ENCODE measurements around the gene CPA5.

The CPA5 gene

DNA sequence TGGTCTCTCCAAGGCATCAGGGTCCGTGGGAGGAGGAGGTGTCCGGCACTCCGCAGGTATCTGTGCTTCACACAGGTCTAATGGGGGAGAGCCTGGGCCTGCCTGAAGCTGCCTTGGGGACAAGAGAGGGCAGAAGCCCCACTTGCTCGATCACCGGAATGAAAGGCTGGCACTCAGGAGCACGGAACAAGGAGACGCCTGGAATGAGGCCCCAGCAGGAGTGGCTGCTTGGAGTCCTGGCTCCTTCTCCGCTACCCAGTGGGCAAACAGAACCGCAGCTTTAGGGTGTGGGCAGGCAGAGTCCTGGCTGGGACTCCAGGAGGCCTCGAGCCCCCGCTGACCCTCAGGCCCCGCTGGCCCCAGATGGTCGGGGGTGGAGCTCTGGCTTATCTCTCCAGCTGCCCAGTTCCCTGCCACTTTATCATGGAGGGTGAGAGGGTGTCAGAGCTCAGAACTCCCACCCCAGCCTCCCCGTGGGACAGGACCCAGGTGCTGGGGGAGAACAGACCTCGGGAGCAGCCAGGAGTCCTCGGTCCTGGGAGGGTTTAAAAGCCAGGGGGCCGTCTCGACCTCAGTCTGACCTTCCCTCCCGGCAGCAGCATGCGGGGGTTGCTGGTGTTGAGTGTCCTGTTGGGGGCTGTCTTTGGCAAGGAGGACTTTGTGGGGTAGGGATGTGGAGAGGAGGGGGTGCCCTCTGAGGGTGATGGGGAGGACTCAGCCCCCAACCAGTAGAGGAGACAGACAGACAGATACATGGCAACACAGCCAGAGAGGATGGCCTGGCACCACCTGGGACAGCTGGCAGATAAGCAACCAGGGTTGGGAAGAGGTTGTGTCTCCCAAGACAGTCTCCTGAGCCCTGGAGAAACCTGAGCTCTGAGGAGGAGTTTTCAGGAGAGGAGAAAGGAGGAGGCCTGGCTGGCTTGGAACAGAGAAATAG, 35.6 kb downstream of the CPA5 start, which contains the start of gene CPA1:
TSS of gene CPA1 (plus strand) at position 574 of the 940 bp plus-strand sequence. CDS start at position 601, 27 bp downstream.
- no peak for DNase-seq

DNA sequence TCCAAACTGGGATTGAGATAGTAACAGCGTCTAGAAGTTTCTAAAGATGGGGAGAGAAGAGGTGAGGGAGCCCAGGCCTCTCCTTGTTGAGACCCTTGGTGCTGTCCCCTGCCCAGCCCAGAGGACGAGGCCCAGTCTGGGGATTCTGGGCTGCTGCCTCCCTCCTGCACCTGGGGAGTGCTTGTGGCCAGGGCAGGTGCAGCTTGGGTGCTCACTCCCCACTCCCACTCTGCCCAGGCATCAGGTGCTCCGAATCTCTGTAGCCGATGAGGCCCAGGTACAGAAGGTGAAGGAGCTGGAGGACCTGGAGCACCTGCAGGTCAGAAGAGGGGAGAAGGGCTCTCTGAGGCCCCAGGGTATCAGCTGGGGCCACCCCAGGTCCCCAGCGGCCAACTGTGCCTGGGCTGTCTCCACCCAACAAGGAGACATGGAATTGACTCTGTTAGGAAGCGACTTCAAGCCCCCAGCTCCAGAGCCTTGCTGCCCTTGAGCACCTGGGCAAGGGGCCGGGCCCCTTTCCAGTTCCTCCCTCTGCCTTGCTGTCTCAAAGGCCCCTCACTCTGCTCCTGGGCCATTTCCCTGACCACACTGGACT, 36.3 kb downstream of the CPA5 start:
- no peak for DNase-seq

DNA sequence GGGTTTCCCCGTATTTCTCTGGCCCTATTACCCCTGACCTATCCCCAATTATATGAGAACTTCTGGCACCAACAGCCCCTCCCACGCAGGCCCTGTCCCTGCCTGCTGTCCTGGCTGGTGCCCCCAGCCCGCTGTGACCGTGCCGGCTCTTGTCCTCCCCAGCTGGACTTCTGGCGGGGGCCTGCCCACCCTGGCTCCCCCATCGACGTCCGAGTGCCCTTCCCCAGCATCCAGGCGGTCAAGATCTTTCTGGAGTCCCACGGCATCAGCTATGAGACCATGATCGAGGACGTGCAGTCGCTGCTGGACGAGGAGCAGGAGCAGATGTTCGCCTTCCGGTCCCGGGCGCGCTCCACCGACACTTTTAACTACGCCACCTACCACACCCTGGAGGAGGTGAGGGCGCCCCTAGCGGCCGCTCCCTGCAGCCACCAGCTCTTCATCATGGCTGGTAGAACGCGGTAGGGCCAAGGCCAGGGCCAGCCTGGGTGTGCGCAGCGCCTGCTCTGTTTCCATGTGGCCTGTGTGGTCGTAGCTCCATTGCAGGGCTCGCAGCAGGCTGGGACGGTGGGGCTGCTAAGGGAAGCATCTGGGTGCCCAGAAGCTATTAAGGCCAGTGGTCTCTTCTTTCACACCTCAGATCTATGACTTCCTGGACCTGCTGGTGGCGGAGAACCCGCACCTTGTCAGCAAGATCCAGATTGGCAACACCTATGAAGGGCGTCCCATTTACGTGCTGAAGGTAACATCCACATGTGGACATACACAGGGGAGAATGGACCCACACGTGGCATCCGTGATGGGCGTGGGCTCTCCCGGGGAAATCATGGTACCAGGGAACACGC, 37.1 kb downstream of the CPA5 start:
- no peak for DNase-seq

DNA sequence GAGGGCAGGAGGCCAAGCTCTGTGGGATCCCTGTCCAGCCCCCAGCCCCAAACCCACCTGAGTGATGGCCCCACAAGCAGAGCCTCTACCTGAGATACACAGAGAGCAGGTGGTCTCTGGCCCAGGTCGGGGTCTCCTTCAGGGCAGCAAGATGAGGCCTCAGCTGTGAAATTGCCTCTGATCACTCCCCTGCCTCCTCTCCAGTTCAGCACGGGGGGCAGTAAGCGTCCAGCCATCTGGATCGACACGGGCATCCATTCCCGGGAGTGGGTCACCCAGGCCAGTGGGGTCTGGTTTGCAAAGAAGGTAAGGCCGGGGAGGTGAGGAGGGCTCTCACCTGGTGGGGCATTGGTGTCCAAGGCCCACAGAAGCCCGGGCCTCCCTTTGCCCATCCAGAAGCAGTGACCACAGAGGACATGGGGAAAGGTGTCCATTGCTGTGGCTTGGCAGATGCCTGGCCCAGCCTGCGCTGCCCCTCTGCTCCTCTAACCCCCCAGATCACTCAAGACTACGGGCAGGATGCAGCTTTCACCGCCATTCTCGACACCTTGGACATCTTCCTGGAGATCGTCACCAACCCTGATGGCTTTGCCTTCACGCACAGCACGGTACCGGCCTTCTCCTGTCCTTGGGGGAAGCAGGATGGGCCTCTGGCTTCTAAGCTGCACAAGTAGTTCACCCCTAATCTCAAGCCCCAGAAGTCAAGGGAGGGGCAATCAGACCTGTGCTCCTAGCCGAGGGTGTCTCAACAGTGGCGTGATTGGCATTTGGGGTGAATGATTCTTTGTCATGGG, 38.8 kb downstream of the CPA5 start:
- DNase-seq, result no peak

DNA sequence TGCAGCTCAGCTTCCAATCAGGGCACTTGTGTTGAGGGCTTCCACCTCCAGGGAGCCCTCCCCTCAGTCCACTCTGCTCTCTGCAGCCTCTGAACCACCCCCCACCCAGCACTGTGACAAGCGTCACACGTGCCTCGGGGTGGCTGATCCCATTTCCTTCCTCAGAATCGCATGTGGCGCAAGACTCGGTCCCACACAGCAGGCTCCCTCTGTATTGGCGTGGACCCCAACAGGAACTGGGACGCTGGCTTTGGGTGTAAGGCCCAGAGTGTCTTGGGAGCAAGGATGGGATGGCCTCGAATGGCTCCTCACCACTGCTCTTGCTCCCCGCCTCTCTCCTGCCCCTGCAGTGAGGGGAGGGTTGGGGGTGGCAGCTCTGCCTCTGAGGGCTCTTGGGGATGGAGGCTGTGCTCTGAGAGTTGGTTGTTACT, 39.8 kb downstream of the CPA5 start:
- DNase-seq, result no peak

DNA sequence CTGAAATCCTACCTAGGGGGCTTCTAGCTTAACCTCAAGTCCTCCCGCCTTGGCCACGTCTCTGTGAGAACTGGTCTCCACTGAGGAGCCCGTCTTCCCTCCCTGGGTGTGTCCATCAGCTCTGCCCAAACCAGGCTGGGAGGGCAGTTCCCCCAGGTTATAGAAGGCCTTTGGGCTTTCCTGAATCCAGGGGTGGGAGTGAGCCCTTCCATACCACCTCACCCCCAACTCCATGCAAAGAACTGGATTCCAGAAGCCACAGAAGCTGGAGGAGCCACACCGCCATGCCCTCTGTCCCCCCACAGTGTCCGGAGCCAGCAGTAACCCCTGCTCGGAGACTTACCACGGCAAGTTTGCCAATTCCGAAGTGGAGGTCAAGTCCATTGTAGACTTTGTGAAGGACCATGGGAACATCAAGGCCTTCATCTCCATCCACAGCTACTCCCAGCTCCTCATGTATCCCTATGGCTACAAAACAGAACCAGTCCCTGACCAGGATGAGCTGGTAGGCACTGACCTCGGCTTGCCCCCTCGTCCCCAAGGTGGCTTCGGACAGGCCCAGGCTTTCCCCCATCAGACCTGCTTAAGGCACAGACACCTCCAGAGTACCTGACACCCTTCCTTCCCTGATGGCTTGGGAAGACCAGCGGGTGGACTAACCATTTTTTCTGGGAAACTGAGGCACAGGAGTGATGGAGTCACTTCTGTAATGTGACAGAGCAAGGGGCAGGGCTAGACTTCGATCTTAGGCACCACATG, 40.4 kb downstream of the CPA5 start:
- no peak for DNase-seq

DNA sequence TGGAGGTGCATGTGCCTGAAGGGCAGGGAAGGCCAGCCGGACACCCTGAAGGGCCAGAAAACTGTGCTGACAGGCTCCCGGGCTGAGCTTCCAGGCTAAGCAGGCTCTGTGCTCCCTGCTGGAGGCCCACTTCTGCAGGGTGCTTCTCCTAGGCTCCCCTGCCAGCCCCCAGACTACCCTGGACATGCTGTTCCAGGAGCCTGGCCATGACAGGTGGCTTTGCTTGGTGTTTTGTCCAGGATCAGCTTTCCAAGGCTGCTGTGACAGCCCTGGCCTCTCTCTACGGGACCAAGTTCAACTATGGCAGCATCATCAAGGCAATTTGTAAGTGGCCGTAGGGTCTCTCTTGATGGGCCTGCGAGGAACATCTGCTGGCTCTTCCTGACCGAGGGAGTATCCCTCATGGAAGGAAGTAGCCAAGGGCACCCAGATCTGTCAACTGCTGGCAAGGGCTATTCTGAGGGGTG, 41.0 kb downstream of the CPA5 start:
- no peak for DNase-seq

DNA sequence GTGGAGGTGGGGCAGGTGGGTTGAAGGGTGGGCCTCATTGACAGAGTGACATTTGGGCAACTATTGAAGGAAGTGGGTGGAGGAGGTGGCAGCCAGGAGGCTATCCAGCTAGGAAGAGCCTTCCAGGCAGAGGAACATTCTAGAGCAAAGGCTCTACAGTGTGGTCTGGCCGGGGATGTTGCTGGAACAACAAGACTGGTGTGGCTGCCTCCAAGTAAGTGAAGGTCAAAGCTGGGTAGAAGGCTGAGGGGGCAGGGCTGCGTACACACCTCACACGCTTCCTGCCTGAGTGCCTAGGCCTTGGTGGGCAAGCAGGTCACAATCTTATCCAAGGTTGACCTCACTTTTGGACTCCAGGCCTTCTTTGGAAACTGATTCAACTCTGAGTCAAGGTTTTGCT, 42.3 kb downstream of the CPA5 start:
- no peak for DNase-seq

DNA sequence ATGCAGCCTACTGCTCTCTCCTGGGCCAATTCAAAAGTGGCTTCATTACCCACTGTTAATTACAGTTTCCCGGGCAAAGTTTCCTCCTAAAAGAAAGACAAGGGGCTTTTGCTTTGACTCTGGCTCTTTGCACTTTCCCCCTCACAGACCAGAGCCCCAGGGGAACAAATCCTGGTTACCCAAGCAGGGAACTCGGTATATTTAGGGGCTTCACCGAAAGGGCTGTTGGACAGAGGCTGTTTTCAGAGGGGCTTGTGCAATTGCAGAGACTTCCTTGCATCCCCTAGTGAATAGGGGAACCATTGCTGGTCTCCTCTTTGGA, 42.7 kb downstream of the CPA5 start:
- no peak for DNase-seq

DNA sequence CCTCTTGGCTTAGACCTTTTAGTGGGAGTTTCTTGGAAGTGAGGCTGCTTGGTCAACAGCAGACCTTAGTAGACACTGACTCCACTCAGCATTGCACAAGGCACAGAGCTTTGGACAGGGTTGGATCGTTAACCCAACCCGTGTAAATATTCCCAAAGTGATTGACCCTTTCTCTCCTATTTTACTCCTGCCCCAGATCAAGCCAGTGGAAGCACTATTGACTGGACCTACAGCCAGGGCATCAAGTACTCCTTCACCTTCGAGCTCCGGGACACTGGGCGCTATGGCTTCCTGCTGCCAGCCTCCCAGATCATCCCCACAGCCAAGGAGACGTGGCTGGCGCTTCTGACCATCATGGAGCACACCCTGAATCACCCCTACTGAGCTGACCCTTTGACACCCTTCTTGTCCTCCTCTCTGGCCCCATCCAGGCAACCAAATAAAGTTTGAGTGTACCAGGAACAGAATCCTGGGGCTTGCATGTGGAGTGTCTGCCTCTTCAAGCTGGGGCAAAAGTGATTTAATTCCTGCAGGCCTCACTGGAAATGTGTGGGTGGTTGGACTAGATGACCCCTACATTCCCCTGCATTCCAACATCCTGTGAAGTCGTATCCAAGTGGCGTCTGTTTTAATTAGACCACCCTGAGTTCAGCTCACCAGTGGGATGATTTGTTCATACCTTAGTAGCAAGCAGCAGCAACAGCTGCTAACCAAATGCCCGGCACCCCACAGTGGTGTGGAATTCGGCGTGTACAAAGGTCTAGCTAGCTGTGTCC, 43.2 kb downstream of the CPA5 start:
- DNase-seq, result no peak

DNA sequence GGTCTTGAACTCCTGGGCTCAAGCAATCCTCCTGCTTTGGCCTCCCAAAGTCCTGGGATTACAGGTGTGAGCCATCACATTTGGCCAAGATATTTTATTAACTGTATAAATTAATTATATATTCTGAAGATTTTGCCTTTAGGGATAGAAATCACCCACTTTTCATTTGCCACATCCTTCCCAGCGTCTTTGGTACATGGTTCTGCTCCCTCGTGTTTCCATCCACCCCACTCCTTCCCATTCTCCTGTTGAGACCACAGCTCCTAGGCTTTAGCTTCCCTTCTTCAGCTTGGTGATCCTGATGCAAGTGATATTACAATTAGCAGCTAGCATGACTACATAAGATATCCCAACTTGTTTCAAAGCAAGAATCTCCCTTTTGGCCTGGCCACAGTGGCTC, 44.1 kb downstream of the CPA5 start:
- DNase-seq, result no peak

DNA sequence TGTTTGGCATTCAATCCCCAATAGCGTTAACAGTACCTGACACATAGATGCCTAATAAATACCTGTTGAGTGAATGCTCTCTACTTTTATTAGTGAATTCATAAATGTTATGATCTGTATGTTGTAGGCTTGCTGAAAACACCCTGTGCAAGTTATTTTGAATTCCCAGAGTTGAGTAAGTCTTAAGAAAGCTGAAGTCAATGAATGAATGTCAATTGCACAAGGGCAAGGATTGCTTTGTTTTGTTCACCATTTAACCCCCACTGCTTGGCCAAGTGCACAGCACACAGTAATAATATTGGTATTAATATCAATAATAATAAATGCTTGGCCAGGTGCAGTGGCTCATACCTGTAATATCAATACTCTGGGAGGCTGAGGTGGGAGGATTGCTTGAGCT, 45.9 kb downstream of the CPA5 start:
- DNase-seq, result no peak

DNA sequence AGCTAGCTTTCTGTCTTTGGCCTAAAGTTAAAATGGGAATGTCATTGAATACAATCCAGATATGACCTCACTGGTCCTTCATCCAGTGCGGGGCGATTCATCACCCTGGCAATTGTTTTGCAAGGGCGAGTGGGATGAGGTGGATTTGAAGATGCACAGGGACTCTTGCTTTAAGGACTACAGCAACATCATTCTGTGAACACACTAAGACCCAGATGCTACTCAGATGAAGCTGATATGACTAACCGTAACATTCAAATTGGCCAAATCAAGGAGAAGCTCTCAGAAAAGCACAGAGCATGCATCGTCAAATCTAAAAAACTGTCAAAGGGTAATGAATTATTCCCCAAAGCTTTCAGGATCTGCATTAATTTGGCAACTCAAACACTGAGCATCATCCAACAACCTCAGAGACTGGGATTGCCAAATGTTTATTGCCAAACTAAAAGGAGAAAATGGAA, 48.5 kb downstream of the CPA5 start:
- DNase-seq, result no peak

DNA sequence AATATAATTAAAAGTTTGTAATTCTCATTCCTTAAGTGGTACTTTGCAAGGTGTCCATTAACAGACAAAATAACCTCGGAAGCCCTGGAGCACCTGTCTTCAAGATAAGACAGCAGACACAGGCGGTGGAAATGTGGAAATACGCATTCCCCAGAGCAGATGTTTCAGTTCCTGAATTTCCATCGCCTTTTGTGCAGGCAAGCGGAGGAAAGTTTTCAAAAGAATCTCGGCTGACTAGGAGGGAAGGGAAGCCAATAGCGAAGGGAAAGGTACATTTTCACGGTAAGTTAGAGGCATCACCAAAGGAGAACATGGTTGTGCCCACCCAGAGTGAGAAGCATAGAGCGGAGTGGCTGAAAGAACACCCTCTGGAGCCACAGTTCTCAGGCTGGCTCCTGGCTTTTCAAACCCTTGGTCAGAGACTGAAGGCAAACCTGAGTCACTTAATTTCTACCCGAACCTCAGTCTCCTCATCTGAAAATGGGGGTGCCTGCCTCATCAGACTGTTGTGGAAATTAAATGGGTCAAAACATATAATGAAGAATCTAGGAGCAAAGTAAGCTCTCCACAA, 49.3 kb downstream of the CPA5 start:
- DNase-seq, result no peak

DNA sequence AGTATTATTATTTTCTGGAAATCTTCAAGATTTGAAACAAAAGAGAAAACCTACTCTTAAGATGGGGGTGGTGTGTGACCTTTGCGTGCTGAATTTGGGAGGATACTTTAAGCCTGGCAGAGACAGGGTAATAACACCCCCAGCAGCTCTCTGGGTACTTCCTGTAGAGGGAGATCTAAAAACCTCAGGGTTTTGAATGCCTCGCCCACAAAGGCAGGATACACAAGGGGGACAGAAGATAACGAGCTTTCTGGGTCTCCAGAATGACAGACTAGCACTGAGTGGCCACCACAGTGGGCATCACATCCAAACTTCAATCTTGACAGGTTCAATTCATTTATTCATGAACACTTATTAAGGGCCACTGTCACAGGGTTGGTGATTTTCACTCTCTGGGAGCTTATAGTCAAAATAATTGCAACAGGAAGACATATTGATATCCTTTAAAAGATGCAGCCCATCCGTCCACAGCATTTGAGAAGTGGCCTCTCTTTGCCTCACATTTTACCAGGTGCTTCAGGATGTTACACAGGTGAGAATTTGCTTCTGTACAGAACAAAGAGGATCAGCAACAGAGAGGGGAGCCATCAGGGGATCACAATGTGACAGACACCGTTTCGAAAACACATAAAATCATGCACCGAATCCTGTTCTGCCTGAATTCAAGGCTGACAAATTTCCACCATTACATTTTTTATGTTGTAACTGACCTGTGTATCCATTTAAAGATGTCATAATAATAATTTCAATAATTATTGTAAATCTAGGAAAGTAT, 50.0 kb downstream of the CPA5 start:
- DNase-seq, result no peak

DNA sequence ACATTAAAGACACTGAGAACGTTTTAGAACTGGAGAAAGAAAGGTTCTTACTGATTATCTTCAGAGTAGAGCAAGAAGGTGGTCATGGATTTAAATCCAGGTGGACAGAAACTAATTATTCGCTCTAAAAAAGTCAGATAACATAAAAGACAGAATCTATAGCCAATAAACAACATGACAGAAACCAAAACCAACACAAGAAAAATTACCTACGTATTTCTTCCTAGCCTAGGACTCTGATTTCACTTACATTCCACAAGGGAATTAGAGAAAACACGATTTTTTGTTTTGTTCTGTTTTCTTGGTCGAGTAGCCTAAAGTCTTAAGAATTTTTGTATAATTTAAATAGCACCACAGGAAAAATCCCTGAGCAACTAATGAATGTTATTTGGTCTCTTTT, 50.8 kb downstream of the CPA5 start:
- DNase-seq, result no peak

DNA sequence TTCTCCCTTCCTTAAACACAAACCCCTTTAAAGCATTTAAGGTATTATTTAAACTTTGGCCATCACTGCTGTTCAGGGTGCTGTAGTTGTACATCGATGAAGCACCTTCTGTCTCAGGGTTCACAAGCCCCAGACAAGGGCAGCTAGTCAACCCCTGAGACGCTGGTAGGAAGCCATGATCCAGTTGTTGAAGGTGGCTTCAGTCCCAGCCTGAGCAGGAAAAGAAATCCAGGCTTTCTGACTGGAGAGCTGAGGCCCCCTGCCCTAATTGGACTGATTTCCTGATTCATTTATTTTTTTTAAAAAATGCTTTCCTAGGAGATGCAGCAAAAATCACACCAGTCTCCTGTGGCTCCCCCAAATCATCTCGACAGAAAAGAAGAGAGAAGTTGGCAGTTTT, 51.5 kb downstream of the CPA5 start:
- DNase-seq, result no peak

DNA sequence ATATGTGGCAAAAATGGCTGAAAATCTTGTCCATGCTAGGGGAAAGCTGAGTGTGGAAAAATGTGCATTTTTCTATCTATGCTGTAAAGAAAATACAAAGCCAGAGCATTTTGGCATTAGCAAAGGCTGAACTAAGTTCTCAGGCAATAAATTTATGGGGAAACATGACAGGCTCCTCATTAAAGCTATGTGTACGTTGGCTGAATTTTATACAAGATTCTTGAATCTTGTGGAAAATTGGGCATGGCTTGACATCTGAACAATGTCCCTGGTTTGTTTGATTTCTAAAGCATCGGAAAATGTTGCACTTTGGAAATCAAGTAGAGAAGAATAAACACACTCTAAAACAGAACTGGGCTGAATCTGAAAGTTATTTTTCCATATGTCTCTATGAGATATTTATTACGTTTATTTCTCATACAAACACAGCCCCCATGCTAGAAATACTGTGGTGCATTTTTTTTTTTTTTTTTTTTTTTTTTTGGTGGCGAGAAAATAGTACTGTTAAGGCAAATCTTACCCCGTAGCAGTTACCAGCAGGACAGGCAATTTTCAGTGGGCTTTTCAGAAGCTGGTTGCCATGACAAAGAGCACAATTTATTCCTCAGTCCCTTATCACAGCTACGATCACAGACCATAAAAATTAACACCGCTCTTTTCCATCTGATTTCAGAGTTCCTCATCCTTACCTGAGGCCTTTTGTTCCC, 52.6 kb downstream of the CPA5 start:
- DNase-seq, result no peak

DNA sequence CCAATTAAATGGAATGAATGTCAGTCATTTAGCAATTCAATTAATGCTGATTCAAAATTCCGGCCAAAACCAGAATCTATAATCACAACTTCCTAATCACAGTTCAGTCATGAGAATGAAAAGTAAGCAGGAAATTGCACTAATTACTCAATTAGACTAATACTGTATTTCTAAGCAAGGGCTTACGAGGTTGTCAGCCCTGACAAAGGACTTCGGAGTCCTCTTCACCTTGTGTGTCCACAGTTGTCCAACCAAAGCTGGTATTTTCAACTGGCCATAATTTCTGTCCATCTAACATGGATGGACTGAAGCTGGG, 53.1 kb downstream of the CPA5 start:
- DNase-seq, result peak; percentile 68
